Stomach (tissue), 9 donors: ENCODE data around the gene TMX1. TPM values are rescaled to one million over a fixed set of nuclear protein-coding genes. Genes with fewer than 3 reads are reported as not detected.

Source experiments
- DNase-seq, 2 donors: peaks; one replicate each; pipeline versions ENCODE4 v3.0.0 to v3.0.0-alpha.2; 2013 to 2019
- H3K27ac ChIP-seq, 5 donors: fragments of 200-600 bp in 4 of 5; sonication (generic) in 4 of 5; one replicate each; pipeline ENCODE4 v1.5.1; 2013 to 2019; ENCODE audit warnings: mild to moderate bottlenecking in 1 of 5, moderate library complexity in 1 of 5
- H3K27me3 ChIP-seq, 3 donors: fragments of 200-600 bp; sonication (generic); one replicate each; pipeline ENCODE4 v1.5.1; 2017 to 2019; ENCODE audit warnings: mixed run types in 1 of 3
- H3K36me3 ChIP-seq, 4 donors: fragments of 200-600 bp; sonication (generic); 1 replicate in 3 of 4; 2 replicates in 1 of 4; pipeline ENCODE4 v1.5.1; 2016 to 2019
- H3K4me1 ChIP-seq, 4 donors: fragments of 200-600 bp; sonication (generic); one replicate each; pipeline ENCODE4 v1.5.1; 2016 to 2019
- H3K4me3 ChIP-seq, 4 donors: fragments of 200-600 bp; sonication (generic) in 3 of 4; one replicate each; pipeline ENCODE4 v1.5.1; 2016 to 2019; ENCODE audit warnings: mild to moderate bottlenecking in 1 of 4
- H3K9me3 ChIP-seq, 4 donors: fragments of 200-600 bp; sonication (generic); one replicate each; pipeline ENCODE4 v1.5.1; 2016 to 2019
- EP300 ChIP-seq: sonication (generic); formaldehyde crosslinking; IDR thresholded peaks from one replicate; pipeline ENCODE4 v1.6.1; 2017; ENCODE audit warnings: antibody characterized with exemption
- POLR2A ChIP-seq, 4 donors: fragments of 450-650 bp; IDR thresholded peaks; one replicate each; pipeline ENCODE4 v1.6.1; 2016; ENCODE audit warnings: antibody characterized with exemption in 4 of 4, control low read depth in 2 of 4, mild to moderate bottlenecking in 1 of 4, moderate library complexity in 1 of 4
- POLR2AphosphoS5 ChIP-seq, 3 donors: sonication (generic); formaldehyde crosslinking; IDR thresholded peaks; one replicate each; pipeline ENCODE4 v1.6.1; 2016; ENCODE audit warnings: antibody characterized with exemption in 3 of 3
- WGBS, 5 donors: extraction: QIAGEN DNeasy Blood & Tissue Kit in 3 of 5; methylation state at CpG; one replicate each; pipeline versions ENCODE4 v1.1.5 to v1.1.7; 2013 to 2018; 5-methylcytosine and 5-hydroxymethylcytosine counted together
- intact Hi-C: fragments of 100-400 bp; cut with DNase I; formaldehyde crosslinking; loops from one replicate; pipeline ENCODE4 v1.15.1; 2023; ENCODE audit warnings: low total_unique reads
- polyA plus RNA-seq, 3 donors: library from polyadenylated mRNA; stranded (reverse); fragments of 200-250 nt; gene quantifications; one replicate each; pipeline ENCODE4 v1.2.3, GENCODE V29; 2013
- total RNA-seq, 5 donors: library from RNA; depleted of rRNA; stranded (reverse); fragments of >200 nt; gene quantifications; one replicate each; pipeline versions ENCODE4 v1.1.0 to v1.2.3, GENCODE V29; 2014 to 2016
- TF ChIP-seq, protein P1 (sequence below), 7 experiments: fragments of 450-650 bp in 4 of 7; fragments of 200-600 bp in 3 of 7; sonication (generic) in 3 of 7; IDR thresholded peaks; one replicate each; pipeline ENCODE4 v1.5.1; 2016 to 2019; ENCODE audit warnings: antibody characterized with exemption in 7 of 7, control low read depth in 2 of 7, mild to moderate bottlenecking in 1 of 7
- donor health status: healthy with polysubstance abuse.
- donor health status: Bipolar disorder and iron deficiency.
- donor health status: healthy.

The TMX1 gene
- total and polyA plus RNA-seq, 8 donors = 2.0 to 45.5 (median 7.7) TPM

DNA sequence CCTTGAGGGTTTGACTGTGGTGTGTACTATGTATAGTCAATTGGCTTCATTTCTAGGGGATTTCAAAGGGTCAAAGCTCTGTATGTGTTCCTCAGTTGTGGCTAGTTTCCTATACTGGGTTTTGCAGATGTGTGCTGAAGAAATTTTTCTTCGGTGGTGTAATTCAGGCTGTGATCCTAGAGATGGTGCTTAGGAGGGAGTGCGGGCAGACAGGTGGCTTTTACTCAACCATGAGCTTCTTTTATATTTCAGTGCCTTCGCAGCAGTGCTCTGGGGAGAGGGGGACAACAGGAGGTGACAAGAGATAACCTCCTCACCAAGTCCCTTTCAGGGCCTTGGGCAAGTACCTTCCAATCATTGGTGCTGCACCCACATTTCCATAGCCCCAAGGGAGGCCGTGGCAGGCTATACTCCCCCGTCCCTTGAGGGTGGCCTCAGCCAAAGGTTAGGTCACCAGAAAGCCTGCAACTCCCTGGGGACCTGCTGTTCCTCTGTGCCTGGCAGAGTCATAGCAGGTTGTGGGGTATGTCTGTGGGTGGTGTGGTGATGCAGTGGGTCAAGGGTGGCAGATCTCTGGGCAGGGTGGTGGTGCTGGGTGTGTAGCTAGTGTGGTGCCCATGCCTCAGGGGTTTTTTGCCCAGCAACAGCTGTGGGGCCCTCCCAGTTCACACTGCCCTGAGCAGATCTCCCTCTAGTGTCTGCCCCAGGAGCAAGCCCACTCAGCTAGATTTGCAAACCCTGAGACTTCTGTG lies 37.0 kb upstream of the TMX1 start:
- Histone ChIP-seq H3K27me3 (peaks cover 0 to 7% (median 0%) of the 10 kb centered on the region in 3 donors), H3K27ac (no peak overlapping the region), H3K36me3 (no peaks in the 10 kb centered on the region), H3K9me3 (no peaks in the 10 kb centered on the region), H3K4me1 (no peaks in the 10 kb centered on the region), H3K4me3 (no peak overlapping the region)
- WGBS, 5 donors = 67 to 89% (median 84%) methylated on average over 3 to 5 of the region's 5 CpGs
- intact Hi-C loops = no loop called here
- no peak for DNase-seq
- TF ChIP-seq, protein P1, sequence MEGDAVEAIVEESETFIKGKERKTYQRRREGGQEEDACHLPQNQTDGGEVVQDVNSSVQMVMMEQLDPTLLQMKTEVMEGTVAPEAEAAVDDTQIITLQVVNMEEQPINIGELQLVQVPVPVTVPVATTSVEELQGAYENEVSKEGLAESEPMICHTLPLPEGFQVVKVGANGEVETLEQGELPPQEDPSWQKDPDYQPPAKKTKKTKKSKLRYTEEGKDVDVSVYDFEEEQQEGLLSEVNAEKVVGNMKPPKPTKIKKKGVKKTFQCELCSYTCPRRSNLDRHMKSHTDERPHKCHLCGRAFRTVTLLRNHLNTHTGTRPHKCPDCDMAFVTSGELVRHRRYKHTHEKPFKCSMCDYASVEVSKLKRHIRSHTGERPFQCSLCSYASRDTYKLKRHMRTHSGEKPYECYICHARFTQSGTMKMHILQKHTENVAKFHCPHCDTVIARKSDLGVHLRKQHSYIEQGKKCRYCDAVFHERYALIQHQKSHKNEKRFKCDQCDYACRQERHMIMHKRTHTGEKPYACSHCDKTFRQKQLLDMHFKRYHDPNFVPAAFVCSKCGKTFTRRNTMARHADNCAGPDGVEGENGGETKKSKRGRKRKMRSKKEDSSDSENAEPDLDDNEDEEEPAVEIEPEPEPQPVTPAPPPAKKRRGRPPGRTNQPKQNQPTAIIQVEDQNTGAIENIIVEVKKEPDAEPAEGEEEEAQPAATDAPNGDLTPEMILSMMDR (IDR thresholded peaks at IDR 0.05) = no peak
- TF ChIP-seq POLR2A (IDR thresholded peaks at IDR 0.05) (no peak), EP300 (no peak), POLR2AphosphoS5 (IDR thresholded peaks at IDR 0.05) (no peak)

- H3K9me3 ChIP-seq = no peaks in the 10 kb centered on the region
- WGBS, 5 donors = 75 to 100% (median 94%) methylated on average over 3 of the region's 3 CpGs
- intact Hi-C loops = no loop called here
- H3K27me3 ChIP-seq = peaks cover 0 to 7% (median 0%) of the 10 kb centered on the region in 3 donors
- TF ChIP-seq, protein P1 (IDR thresholded peaks at IDR 0.05) = no peak
- TF ChIP-seq POLR2A (IDR thresholded peaks at IDR 0.05) (no peak), EP300 (no peak), POLR2AphosphoS5 (IDR thresholded peaks at IDR 0.05) (no peak)
- no peaks in the 10 kb centered on the region for H3K36me3 ChIP-seq
- H3K4me3 ChIP-seq = no peak overlapping the region
- no peak for DNase-seq
- no peak overlapping the region for H3K27ac ChIP-seq
- no peaks in the 10 kb centered on the region for H3K4me1 ChIP-seq
Measured at GRCh38 chr14:51203881-51204280, 36.2 kb upstream of the TMX1 start.

GRCh38 chr14:51205486-51205885 lies 34.6 kb upstream of the TMX1 start:
- no peak for DNase-seq
- H3K27ac ChIP-seq = no peak overlapping the region

DNA sequence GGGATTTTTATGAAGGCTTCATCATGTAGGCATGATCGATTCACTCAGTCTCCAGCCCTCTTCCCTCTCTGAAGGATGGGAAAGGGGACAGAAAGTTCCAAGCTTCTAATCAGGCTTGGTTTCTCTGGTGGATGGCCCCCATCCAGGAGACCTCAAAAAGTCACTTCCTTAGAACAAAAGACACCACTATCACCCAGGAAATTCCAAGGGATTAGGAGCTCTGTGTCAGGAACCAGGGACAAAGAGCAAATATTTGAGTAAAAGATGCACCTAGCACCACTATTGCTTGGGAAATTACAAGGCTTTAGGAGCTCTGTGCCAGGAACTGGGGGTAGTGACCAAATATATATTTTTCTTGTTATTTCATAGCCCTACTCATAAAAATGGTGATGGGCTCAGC lies 33.6 kb upstream of the TMX1 start:
- H3K4me3 ChIP-seq = no peak overlapping the region
- no peak overlapping the region for H3K27ac ChIP-seq
- H3K36me3 ChIP-seq = no peaks in the 10 kb centered on the region
- peaks cover 0 to 4% (median 0%) of the 10 kb centered on the region in 4 donors for H3K4me1 ChIP-seq
- no peaks in the 10 kb centered on the region for H3K9me3 ChIP-seq
- peaks cover 0 to 7% (median 0%) of the 10 kb centered on the region in 3 donors for H3K27me3 ChIP-seq
- no peak for TF ChIP-seq POLR2AphosphoS5 (IDR thresholded peaks at IDR 0.05)
- no peak for TF ChIP-seq POLR2A (IDR thresholded peaks at IDR 0.05)
- no peak for TF ChIP-seq EP300
- TF ChIP-seq, protein P1 (IDR thresholded peaks at IDR 0.05) = no peak
- no peak for DNase-seq
- intact Hi-C loops = no loop called here
- WGBS, 5 donors = 74 to 93% (median 88%) methylated on average over 1 of the region's 1 CpG

More at GRCh38 chr14:51205486-51205885, 34.6 kb upstream of the TMX1 start:
- Histone ChIP-seq H3K36me3 (no peaks in the 10 kb centered on the region), H3K9me3 (no peaks in the 10 kb centered on the region), H3K4me3 (no peak overlapping the region), H3K27me3 (peaks cover 0 to 7% (median 0%) of the 10 kb centered on the region in 3 donors), H3K4me1 (no peaks in the 10 kb centered on the region)
- WGBS, 5 donors = 73 to 87% (median 75%) methylated on average over 5 to 6 of the region's 6 CpGs
- intact Hi-C loops = no loop called here
- no peak for TF ChIP-seq EP300
- no peak for TF ChIP-seq POLR2A (IDR thresholded peaks at IDR 0.05)

DNA sequence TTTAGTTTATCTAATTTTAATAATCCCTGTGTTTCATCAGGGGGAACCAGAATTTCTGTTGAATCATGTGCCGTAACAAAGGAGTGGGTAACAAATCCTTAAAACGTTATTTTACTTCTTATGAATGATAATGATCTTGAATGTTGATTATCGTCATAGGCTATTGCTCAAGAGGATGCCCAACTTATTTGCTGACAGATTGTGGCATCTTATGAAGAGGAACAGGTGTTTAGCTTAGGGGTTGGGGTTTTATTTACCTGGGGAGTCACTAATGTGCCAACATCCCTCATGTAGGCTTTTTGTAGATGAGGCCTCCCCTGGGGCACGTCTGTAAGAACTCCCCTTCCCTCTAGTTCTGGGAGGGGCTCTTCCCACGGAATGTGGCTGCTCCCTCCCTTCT lies 32.4 kb upstream of the TMX1 start:
- Histone ChIP-seq H3K4me1 (peaks cover 0 to 4% (median 0%) of the 10 kb centered on the region in 4 donors), H3K27me3 (peaks cover 0 to 7% (median 0%) of the 10 kb centered on the region in 3 donors), H3K36me3 (no peaks in the 10 kb centered on the region), H3K27ac (no peak overlapping the region), H3K4me3 (no peak overlapping the region), H3K9me3 (no peaks in the 10 kb centered on the region)
- WGBS, 5 donors = 51 to 58% (median 57%) methylated on average over 5 of the region's 5 CpGs
- TF ChIP-seq, protein P1 (IDR thresholded peaks at IDR 0.05) = no peak
- TF ChIP-seq EP300 = no peak
- TF ChIP-seq POLR2AphosphoS5 (IDR thresholded peaks at IDR 0.05) = no peak
- TF ChIP-seq POLR2A (IDR thresholded peaks at IDR 0.05) = no peak
- intact Hi-C loops = no loop called here
- no peak for DNase-seq
